Pancreas (tissue), 10 donors: Measurements from ENCODE around the gene SETD4. TPM values are rescaled to one million over a fixed set of nuclear protein-coding genes. Genes with fewer than 3 reads are reported as not detected.

ENCODE experiments used
- ATAC-seq, 4 donors: fragments of 200-7000 bp; cut with Tn5 transposase; one replicate each; pipeline versions ENCODE4 v1.8.0 to v1.9.1; 2020; ENCODE audit warnings: mild to moderate bottlenecking in 4 of 4, moderate library complexity in 4 of 4
- DNase-seq, 6 donors: peaks; one replicate each; pipeline ENCODE4 v3.0.0-alpha.2; 2020
- FAIRE-seq: peaks from 2 replicates; lab custom pipeline; 2012; peaks lifted over from hg19 to GRCh38; lab: Jason Lieb, UNC
- H3K27ac ChIP-seq, 4 donors: fragments of 200-600 bp; sonication (generic); 1 replicate in 3 of 4; 2 replicates in 1 of 4; pipeline versions ENCODE4 v1.5.0 to v1.8.0; 2020
- H3K27me3 ChIP-seq, 4 donors: fragments of 200-600 bp; one replicate each; pipeline ENCODE4 v1.8.0; 2021
- H3K36me3 ChIP-seq, 3 donors: fragments of 200-600 bp; sonication (generic) in 1 of 3; one replicate each; pipeline versions ENCODE4 v1.5.0 to v1.8.0; 2020 to 2021
- H3K4me1 ChIP-seq, 3 donors: fragments of 200-600 bp; one replicate each; pipeline ENCODE4 v1.8.0; 2021
- H3K4me3 ChIP-seq, 4 donors: fragments of 200-600 bp; sonication (generic) in 2 of 4; one replicate each; pipeline versions ENCODE4 v1.5.0 to v1.8.0; 2020 to 2021
- H3K9me3 ChIP-seq, 4 donors: fragments of 200-600 bp; one replicate each; pipeline ENCODE4 v1.8.0; 2021
- CTCF ChIP-seq, 4 donors: fragments of 200-600 bp; sonication (generic) in 3 of 4; IDR thresholded peaks; one replicate each; pipeline versions ENCODE4 v1.5.0 to v1.8.0; 2021; ENCODE audit warnings: antibody characterized with exemption in 4 of 4
- WGBS, 2 donors: extraction: QIAGEN DNeasy Blood & Tissue Kit; methylation state at CpG; one replicate each; pipeline ENCODE4 v1.1.7; 2013; 5-methylcytosine and 5-hydroxymethylcytosine counted together
- intact Hi-C, 3 donors: fragments of 100-400 bp; cut with DNase I; formaldehyde crosslinking; loops; one replicate each; pipeline versions ENCODE4 v1.11.1 to v1.14.2; 2022
- polyA plus RNA-seq, 2 donors: library from polyadenylated mRNA; stranded (reverse); fragments of 200-250 nt; gene quantifications; one replicate each; pipeline ENCODE4 v1.2.3, GENCODE V29; 2013
- total RNA-seq, 6 donors: library from RNA; stranded (reverse); fragmentation: NEBNext Ultra II Directional in 4 of 6; extraction: Animal tissue kit (Norgen Biotek cat#: 25700) in 4 of 6; gene quantifications; one replicate each; pipeline versions ENCODE4 v1.2.1 to v1.2.4, GENCODE V29; 2021 to 2023
- donor health status: healthy with polysubstance abuse.
- donor health status: DM: no; HTN: no; CAD: no; lungs with moderate emphysema.
- donor health status: DM: no; HTN: no; CAD: no.
- donor health status: control.
- donor health status: control.
- donor health status: Bipolar disorder and iron deficiency.
- donor health status: DM: yes; HTN: yes; CAD: no.
- donor health status: DM: no; HTN: no; CAD: no.
- donor health status: DM: no; HTN: no; CAD: no.
- donor health status: DM: yes; HTN: yes; CAD: no.

SETD4 gene
- total and polyA plus RNA-seq, 8 donors, result 5.7 to 16.8 (median 8.7) TPM

- Histone ChIP-seq H3K4me3 (no peak overlapping the region), H3K4me1 (no peaks in the 10 kb centered on the region), H3K27ac (no peak overlapping the region), H3K9me3 (no peaks in the 10 kb centered on the region), H3K36me3 (no peaks in the 10 kb centered on the region), H3K27me3 (no peaks in the 10 kb centered on the region)
- FAIRE-seq (no peak), ATAC-seq (no peak), DNase-seq (no peak)
- 73 to 87% methylated on average over 4 of the region's 4 CpGs for WGBS, 2 donors
- TF ChIP-seq CTCF (IDR thresholded peaks at IDR 0.05), result no peak
- intact Hi-C loops, result no loop called here
These were observed 64.7 kb downstream of the SETD4 start for GRCh38 chr21:35995522-35996088.

GRCh38 chr21:35994613-35995012 lies 65.7 kb downstream of the SETD4 start:
- FAIRE-seq (no peak), DNase-seq (no peak), ATAC-seq (no peak)
- 67 to 68% methylated on average over 4 of the region's 4 CpGs for WGBS, 2 donors
- TF ChIP-seq CTCF (IDR thresholded peaks at IDR 0.05), result no peak
- H3K27ac ChIP-seq, result no peak overlapping the region
- no peaks in the 10 kb centered on the region for H3K36me3 ChIP-seq
- H3K4me3 ChIP-seq, result no peak overlapping the region
- no peaks in the 10 kb centered on the region for H3K27me3 ChIP-seq
- no peaks in the 10 kb centered on the region for H3K4me1 ChIP-seq
- intact Hi-C loops, result no loop called here
- H3K9me3 ChIP-seq, result no peaks in the 10 kb centered on the region

GRCh38 chr21:35993875-35994490 lies 66.3 kb downstream of the SETD4 start:
- ATAC-seq (no peak), DNase-seq (no peak), FAIRE-seq (no peak)
- H3K9me3 ChIP-seq, result no peaks in the 10 kb centered on the region
- intact Hi-C loops, result no loop called here
- H3K4me3 ChIP-seq, result no peak overlapping the region
- no peaks in the 10 kb centered on the region for H3K36me3 ChIP-seq
- H3K4me1 ChIP-seq, result no peaks in the 10 kb centered on the region
- WGBS, 2 donors, result 65 to 71% methylated on average over 3 of the region's 3 CpGs
- H3K27ac ChIP-seq, result no peak overlapping the region
- no peaks in the 10 kb centered on the region for H3K27me3 ChIP-seq
- TF ChIP-seq CTCF (IDR thresholded peaks at IDR 0.05), result no peak

GRCh38 chr21:35991131-35991530 lies 69.2 kb downstream of the SETD4 start:
- Histone ChIP-seq H3K4me1 (peaks cover 0 to 7% (median 0%) of the 10 kb centered on the region in 3 donors), H3K4me3 (no peak overlapping the region), H3K27ac (no peak overlapping the region), H3K9me3 (no peaks in the 10 kb centered on the region), H3K36me3 (no peaks in the 10 kb centered on the region), H3K27me3 (no peaks in the 10 kb centered on the region)
- no peak for TF ChIP-seq CTCF (IDR thresholded peaks at IDR 0.05)
- FAIRE-seq (no peak), ATAC-seq (no peak), DNase-seq (no peak)
- intact Hi-C loops, result no loop called here
- WGBS, 2 donors, result 95 to 98% methylated on average over 6 of the region's 6 CpGs

- H3K4me1 ChIP-seq, result peaks cover 0 to 7% (median 0%) of the 10 kb centered on the region in 3 donors
- no peak for ATAC-seq
- H3K36me3 ChIP-seq, result no peaks in the 10 kb centered on the region
- H3K27ac ChIP-seq, result no peak overlapping the region
- TF ChIP-seq CTCF (IDR thresholded peaks at IDR 0.05), result no peak
- WGBS, 2 donors, result 90 to 97% methylated on average over 9 of the region's 9 CpGs
- no peak for DNase-seq
- FAIRE-seq, result no peak
- no peaks in the 10 kb centered on the region for H3K9me3 ChIP-seq
- no peaks in the 10 kb centered on the region for H3K27me3 ChIP-seq
- intact Hi-C loops, result no loop called here
- no peak overlapping the region for H3K4me3 ChIP-seq
These were observed 69.7 kb downstream of the SETD4 start for GRCh38 chr21:35990609-35991008.
